ENCODE measurements around the gene ANLN.
"Not testable (repeated sequence)": the region's sequence is repeated elsewhere in the genome, so short reads cannot be mapped to it uniquely, and the experiment has no call there.

- TF ChIP-seq CTCF, POLR2A (IDR thresholded peaks at IDR 0.05): not testable (repeated sequence)
Measured at GRCh38 chr7:36466001-36466400, 76.3 kb downstream of the ANLN start.

Data from Peyer's patch (tissue), 4 donors.